Peyer's patch (tissue), 4 donors: Measurements from ENCODE around the gene ITSN1. TPM values are rescaled to one million over a fixed set of nuclear protein-coding genes. Genes with fewer than 3 reads are reported as not detected.

ENCODE experiments used
- DNase-seq, 3 donors: peaks; one replicate each; pipeline ENCODE4 v3.0.0-alpha.2; 2017 to 2019
- H3K27ac ChIP-seq, 4 donors: fragments of 200-600 bp; sonication (generic); one replicate each; pipeline ENCODE4 v1.5.1; 2016 to 2019
- H3K27me3 ChIP-seq, 2 donors: fragments of 200-600 bp; sonication (generic); one replicate each; pipeline ENCODE4 v1.5.1; 2019
- H3K36me3 ChIP-seq, 3 donors: fragments of 200-600 bp; sonication (generic); one replicate each; pipeline ENCODE4 v1.5.1; 2016 to 2019
- H3K4me1 ChIP-seq, 4 donors: fragments of 200-600 bp; sonication (generic); one replicate each; pipeline ENCODE4 v1.5.1; 2016 to 2019
- H3K4me3 ChIP-seq, 4 donors: fragments of 200-600 bp; sonication (generic); 1 replicate in 3 of 4; 2 replicates in 1 of 4; pipeline ENCODE4 v1.5.1; 2016 to 2019; ENCODE audit warnings: mild to moderate bottlenecking in 1 of 4
- H3K9me3 ChIP-seq, 4 donors: fragments of 200-600 bp; sonication (generic); one replicate each; pipeline ENCODE4 v1.5.1; 2016 to 2019; ENCODE audit warnings: mild to moderate bottlenecking in 1 of 4
- POLR2A ChIP-seq, 2 donors: fragments of 450-650 bp; IDR thresholded peaks; one replicate each; pipeline ENCODE4 v1.5.1; 2017; ENCODE audit warnings: antibody characterized with exemption in 2 of 2, mild to moderate bottlenecking in 2 of 2, moderate library complexity in 2 of 2
- total RNA-seq, 4 donors: library from RNA; depleted of rRNA; stranded (reverse); fragments of >200 nt; gene quantifications; one replicate each; pipeline ENCODE4 v1.1.0, GENCODE V29; 2016
- TF ChIP-seq, protein P1 (sequence below), 6 experiments: fragments of 450-650 bp in 4 of 6; fragments of 200-600 bp in 2 of 6; sonication (generic) in 1 of 6; IDR thresholded peaks; one replicate each; pipeline ENCODE4 v1.5.1; 2017 to 2019; ENCODE audit warnings: antibody characterized with exemption in 6 of 6, mild to moderate bottlenecking in 3 of 6, moderate library complexity in 1 of 6

ITSN1 gene
- total RNA-seq, 4 donors from 2014 or later: 41.0 to 56.9 (median 49.5) TPM

GRCh38 chr21:33850401-33850800, 208.1 kb downstream of the ITSN1 start:
- TF ChIP-seq, protein P1, sequence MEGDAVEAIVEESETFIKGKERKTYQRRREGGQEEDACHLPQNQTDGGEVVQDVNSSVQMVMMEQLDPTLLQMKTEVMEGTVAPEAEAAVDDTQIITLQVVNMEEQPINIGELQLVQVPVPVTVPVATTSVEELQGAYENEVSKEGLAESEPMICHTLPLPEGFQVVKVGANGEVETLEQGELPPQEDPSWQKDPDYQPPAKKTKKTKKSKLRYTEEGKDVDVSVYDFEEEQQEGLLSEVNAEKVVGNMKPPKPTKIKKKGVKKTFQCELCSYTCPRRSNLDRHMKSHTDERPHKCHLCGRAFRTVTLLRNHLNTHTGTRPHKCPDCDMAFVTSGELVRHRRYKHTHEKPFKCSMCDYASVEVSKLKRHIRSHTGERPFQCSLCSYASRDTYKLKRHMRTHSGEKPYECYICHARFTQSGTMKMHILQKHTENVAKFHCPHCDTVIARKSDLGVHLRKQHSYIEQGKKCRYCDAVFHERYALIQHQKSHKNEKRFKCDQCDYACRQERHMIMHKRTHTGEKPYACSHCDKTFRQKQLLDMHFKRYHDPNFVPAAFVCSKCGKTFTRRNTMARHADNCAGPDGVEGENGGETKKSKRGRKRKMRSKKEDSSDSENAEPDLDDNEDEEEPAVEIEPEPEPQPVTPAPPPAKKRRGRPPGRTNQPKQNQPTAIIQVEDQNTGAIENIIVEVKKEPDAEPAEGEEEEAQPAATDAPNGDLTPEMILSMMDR (IDR thresholded peaks at IDR 0.05): no peak
- no peak for TF ChIP-seq POLR2A (IDR thresholded peaks at IDR 0.05)
- H3K4me1 ChIP-seq: no peaks in the 10 kb centered on the region
- H3K36me3 ChIP-seq: no peaks in the 10 kb centered on the region
- no peak for DNase-seq
- H3K4me3 ChIP-seq: no peak overlapping the region
- no peak overlapping the region for H3K27ac ChIP-seq
- H3K9me3 ChIP-seq: no peaks in the 10 kb centered on the region
- H3K27me3 ChIP-seq: no peaks in the 10 kb centered on the region

DNA sequence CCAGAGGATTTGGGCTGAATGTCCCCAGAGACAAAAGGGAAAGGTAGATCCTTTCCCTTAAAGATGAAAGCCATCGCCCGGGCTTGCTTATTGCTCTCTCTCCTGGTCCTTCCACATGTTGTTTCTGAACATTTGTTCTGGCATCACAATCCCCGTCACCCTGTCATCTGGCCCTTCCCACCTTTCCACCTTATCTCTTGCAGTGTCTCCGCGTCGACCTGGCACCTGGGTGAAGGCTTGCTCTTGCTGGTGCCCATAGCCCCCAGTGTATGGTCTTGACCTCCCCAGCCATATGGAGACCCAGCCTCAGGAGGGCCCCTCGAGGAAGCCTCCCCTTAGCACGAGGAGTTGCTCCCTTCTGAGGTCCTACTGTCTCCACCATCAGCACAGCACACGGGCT, 208.7 kb downstream of the ITSN1 start:
- Histone ChIP-seq H3K27me3 (no peaks in the 10 kb centered on the region), H3K4me3 (no peak overlapping the region), H3K9me3 (no peaks in the 10 kb centered on the region), H3K4me1 (no peaks in the 10 kb centered on the region), H3K27ac (no peak overlapping the region), H3K36me3 (no peaks in the 10 kb centered on the region)
- TF ChIP-seq POLR2A (IDR thresholded peaks at IDR 0.05): no peak
- TF ChIP-seq, protein P1 (IDR thresholded peaks at IDR 0.05): no peak
- no peak for DNase-seq

GRCh38 chr21:33852485-33852884, 210.2 kb downstream of the ITSN1 start:
- Histone ChIP-seq H3K27me3 (no peaks in the 10 kb centered on the region), H3K4me3 (no peak overlapping the region)

GRCh38 chr21:33854604-33855003, 212.3 kb downstream of the ITSN1 start:
- Histone ChIP-seq H3K9me3 (no peaks in the 10 kb centered on the region), H3K36me3 (no peaks in the 10 kb centered on the region), H3K4me3 (no peak overlapping the region), H3K27ac (no peak overlapping the region), H3K4me1 (no peaks in the 10 kb centered on the region), H3K27me3 (no peaks in the 10 kb centered on the region)
- DNase-seq: no peak
- no peak for TF ChIP-seq POLR2A (IDR thresholded peaks at IDR 0.05)
- TF ChIP-seq, protein P1 (IDR thresholded peaks at IDR 0.05): no peak

More at GRCh38 chr21:33852485-33852884, 210.2 kb downstream of the ITSN1 start:
- TF ChIP-seq POLR2A (IDR thresholded peaks at IDR 0.05): no peak
- TF ChIP-seq, protein P1 (IDR thresholded peaks at IDR 0.05): no peak
- H3K36me3 ChIP-seq: no peaks in the 10 kb centered on the region
- no peaks in the 10 kb centered on the region for H3K4me1 ChIP-seq
- H3K9me3 ChIP-seq: no peaks in the 10 kb centered on the region
- no peak for DNase-seq
- H3K27ac ChIP-seq: no peak overlapping the region

GRCh38 chr21:33855190-33855589, 212.9 kb downstream of the ITSN1 start:
- Histone ChIP-seq H3K27me3 (no peaks in the 10 kb centered on the region), H3K4me3 (no peak overlapping the region), H3K27ac (no peak overlapping the region), H3K4me1 (no peaks in the 10 kb centered on the region), H3K9me3 (no peaks in the 10 kb centered on the region), H3K36me3 (no peaks in the 10 kb centered on the region)
- no peak for TF ChIP-seq POLR2A (IDR thresholded peaks at IDR 0.05)
- TF ChIP-seq, protein P1 (IDR thresholded peaks at IDR 0.05): no peak
- no peak for DNase-seq
